ENCODE results near the gene BAG5.

GRCh38 chr14:103593577-103593976, 31.1 kb upstream of the BAG5 start:
- TF ChIP-seq CTCF (IDR thresholded peaks at IDR 0.05) (no peak), ZFX (IDR thresholded peaks at IDR 0.05; ENCODE audit: borderline replicate concordance) (no peak)
